ENCODE measurements around the gene TP53TG5.

The TP53TG5 gene

DNA sequence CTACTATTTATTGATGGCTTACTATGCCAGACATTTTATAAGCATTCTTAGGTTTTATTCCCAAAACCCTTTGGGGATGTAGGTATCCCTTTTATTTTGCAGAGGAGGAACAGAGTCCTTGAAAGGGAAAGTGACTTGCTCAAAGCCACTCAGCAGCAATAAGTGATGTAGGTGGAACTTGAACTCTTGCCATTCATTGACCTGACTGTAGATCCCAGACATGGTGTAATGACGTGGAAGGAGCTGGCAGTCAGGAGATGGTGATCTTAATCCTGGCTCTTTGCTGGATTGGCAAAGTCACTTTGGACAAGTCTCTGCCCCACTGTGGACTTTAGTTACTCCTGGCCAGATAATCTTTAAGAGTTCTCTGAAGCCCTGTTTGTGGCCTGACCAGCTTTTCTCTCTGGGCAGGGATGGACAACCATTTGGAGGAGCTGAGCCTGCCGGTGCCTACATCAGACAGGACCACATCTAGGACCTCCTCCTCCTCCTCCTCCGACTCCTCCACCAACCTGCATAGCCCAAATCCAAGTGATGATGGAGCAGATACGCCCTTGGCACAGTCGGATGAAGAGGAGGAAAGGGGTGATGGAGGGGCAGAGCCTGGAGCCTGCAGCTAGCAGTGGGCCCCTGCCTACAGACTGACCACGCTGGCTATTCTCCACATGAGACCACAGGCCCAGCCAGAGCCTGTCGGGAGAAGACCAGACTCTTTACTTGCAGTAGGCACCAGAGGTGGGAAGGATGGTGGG lies 31.6 kb upstream of the TP53TG5 start:
- TF ChIP-seq, protein P1, sequence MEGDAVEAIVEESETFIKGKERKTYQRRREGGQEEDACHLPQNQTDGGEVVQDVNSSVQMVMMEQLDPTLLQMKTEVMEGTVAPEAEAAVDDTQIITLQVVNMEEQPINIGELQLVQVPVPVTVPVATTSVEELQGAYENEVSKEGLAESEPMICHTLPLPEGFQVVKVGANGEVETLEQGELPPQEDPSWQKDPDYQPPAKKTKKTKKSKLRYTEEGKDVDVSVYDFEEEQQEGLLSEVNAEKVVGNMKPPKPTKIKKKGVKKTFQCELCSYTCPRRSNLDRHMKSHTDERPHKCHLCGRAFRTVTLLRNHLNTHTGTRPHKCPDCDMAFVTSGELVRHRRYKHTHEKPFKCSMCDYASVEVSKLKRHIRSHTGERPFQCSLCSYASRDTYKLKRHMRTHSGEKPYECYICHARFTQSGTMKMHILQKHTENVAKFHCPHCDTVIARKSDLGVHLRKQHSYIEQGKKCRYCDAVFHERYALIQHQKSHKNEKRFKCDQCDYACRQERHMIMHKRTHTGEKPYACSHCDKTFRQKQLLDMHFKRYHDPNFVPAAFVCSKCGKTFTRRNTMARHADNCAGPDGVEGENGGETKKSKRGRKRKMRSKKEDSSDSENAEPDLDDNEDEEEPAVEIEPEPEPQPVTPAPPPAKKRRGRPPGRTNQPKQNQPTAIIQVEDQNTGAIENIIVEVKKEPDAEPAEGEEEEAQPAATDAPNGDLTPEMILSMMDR (IDR thresholded peaks at IDR 0.05; ENCODE audit: low read depth, low read length): no peak
- H3K4me3 ChIP-seq (ENCODE audit: low read depth, low read length): no peak overlapping the region

DNA sequence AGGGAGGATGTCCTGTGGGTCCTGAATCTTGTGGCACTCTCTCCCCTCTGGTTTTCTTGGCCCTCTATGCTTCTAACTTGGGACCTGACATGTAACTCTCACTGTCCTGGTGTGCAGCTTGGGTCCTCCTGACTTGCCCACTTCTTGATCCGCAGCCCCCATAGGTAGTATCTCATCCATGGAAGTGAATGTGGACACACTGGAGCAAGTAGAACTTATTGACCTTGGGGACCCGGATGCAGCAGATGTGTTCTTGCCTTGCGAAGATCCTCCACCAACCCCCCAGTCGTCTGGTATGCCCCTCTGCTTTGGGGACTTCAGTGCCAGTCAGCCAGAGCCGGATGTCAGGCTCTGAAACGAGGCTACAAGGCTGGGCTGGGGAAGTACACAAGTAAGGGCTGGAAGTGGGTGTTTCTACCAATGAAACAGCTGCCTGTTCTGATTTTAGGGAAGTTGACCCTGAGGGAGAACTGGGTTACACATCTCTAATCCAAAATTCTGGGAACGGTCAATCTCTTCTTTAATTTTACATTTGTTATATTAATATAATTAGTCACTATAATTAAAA lies 30.6 kb upstream of the TP53TG5 start:
- TF ChIP-seq, protein P1 (IDR thresholded peaks at IDR 0.05; ENCODE audit: low read depth, low read length): no peak
- no peak overlapping the region for H3K4me3 ChIP-seq (ENCODE audit: low read depth, low read length)

DNA sequence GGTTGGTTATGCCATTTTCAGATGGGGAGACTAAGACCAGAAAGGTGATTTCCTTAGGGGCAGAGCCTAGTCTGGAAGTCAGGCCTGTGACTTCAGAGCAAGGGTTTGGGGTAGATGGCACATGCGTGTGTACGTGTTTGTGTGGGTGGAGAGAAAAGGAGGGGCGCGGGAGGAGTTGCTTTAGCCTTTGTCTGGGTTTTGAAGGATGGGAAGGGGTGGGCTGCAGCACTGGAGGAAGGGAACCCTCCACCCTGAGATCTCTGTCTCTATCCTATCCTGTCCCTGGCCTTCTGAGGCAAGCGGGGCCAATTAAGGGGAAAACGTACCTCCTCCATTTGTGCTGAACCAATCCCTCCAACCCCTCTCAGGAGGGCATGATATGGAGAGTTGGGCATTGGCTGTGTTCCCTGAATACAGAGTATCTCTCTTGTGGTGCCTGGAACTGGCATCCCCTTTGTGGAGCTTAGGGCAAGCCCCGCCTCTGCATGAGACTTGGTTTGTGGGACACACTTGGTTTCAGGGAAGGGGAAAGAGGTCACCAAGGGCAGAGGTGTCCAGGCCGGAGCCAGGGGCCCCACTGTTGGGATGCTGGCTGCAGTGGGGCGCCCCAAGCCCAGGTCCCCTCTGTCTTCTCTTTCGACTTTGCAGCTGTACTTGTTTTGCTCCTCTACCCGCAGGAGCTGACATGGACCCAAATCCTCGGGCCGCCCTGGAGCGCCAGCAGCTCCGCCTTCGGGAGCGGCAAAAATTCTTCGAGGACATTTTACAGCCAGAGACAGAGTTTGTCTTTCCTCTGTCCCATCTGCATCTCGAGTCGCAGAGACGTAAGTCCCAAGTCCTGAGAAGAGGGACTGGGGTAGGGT lies 29.9 kb upstream of the TP53TG5 start, which contains the start of gene DBNDD2:
TSS of gene DBNDD2 (plus strand) at position 507 of the 863 bp plus-strand sequence. CDS start at position 686, 179 bp downstream.
- TF ChIP-seq, protein P1 (IDR thresholded peaks at IDR 0.05; ENCODE audit: low read depth, low read length): no peak

DNA sequence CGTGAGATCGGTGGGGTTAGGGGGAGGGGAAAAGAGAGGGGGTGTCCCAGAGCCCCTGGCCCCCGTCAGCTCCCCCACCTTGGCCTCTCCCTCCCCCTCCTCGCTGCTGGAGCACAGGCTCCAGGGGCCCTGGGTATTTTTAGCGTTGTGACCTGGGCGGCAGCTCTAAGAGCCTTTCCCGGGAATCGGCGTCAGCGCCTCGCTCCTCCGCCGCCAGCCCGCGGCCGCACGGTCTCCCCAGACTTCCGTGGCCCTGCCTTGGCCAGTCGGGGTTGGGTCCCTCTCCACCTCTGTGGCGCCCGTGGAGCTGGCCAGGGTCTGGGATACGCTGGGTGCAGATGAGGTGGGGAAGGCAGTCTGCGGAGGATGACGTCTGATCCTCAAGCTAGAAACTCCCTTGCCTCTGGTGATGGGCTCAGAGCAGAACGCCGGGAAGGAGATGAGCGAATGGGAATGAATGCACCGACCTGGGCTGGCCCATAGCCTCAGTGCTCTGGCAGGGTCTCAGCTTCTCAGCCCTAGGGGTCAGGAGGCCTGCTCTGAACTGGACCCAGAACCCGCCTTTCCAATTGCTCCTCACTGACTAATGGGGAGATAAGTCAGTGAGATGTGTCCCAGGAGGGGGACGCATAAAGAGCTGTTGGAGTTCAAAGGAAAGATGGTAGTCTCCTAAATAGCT lies 29.1 kb upstream of the TP53TG5 start:
- peak overlapping the region; percentile 70 for H3K4me3 ChIP-seq (ENCODE audit: low read depth, low read length)
- TF ChIP-seq, protein P1 (IDR thresholded peaks at IDR 0.05; ENCODE audit: low read depth, low read length): no peak

More for the DNA sequence above, 29.9 kb upstream of the TP53TG5 start, which contains the start of gene DBNDD2:
- H3K4me3 ChIP-seq (ENCODE audit: low read depth, low read length): peak within 1 kb of the TSS; percentile 70

DNA sequence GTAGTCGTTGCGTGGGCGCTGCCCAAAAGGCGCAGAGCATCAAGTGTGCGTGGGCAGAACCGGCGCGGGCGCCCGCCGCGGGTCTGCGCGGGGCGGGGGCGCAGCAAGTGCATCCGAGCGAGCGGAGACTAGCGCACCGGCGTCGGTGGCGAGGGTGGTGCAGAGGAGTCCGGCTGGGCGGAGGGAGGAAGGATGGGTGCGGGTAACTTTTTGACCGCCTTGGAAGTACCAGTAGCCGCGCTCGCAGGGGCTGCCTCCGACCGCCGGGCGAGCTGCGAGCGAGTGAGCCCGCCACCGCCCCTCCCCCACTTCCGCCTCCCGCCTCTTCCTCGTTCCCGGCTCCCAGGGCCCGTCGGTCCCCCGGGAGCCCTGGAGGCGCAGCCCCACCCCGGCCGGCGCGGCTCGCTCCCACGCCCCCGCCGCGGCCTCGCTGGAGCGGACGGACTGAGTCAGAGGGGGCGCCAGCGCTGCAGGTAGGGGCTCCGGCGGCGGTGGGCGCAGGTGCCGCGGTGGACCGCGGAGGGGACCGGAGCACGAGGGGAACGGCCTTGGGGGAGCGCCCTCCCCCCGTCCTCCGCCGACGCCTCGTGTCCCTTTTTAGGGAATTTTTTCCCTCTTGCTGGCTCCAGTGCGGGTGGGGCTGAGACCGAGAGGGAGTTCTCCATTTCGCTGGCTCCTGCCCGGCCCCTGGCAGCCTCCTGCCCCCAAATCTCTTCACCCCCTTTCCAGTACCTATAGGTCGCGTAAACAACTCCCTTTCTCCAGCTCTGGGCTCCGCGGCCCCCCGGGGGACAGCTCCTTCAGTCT lies 28.3 kb upstream of the TP53TG5 start:
- TF ChIP-seq, protein P1 (IDR thresholded peaks at IDR 0.05; ENCODE audit: low read depth, low read length): no peak
- H3K4me3 ChIP-seq (ENCODE audit: low read depth, low read length): peak overlapping the region; percentile 70

DNA sequence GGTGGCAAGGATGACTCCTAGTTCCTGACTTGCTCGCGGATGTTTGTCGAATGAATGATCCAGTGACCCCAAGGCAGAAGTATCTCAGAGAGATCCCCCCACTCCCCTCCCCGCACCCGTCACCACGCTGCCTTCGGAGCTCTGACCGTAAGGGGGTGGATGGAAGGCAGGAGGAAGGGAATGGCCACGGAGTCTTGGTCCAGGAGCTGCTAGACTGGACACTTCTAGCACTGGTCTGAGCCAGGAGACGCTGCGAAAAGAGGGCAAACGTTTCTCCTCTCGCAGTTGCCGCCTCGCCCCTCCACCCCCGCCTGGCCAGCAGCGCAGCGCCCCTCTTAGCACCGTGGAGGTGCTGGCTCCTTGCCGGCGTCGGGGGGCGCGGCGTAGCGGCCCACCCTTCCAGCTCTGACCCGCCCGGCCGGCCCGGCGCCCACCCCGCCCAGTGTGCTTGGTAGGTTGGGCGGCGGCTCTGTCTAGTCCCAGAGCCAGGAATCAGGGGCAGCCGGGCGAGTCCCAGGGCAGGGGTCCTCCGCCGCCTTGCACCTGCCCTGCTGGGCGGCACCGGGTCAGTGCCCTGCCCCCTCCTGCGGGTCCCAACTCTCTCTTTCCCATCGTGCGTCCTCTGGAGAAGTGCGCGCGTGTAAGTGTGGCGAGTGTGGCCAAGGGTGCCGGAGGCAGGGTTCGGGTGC lies 27.6 kb upstream of the TP53TG5 start:
- TF ChIP-seq, protein P1 (IDR thresholded peaks at IDR 0.05; ENCODE audit: low read depth, low read length): no peak
- H3K4me3 ChIP-seq (ENCODE audit: low read depth, low read length): peak overlapping the region; percentile 70
